Loucy (cell line): ENCODE data around the gene DR1.
"Not testable (repeated sequence)": the region's sequence is repeated elsewhere in the genome, so short reads cannot be mapped to it uniquely, and the experiment has no call there.

Source experiments
- H2AFZ ChIP-seq: fragments of 200-600 bp; sonication (generic); 2 replicates; pipeline ENCODE4 v1.6.0; 2016; ENCODE audit warnings: antibody characterized with exemption, mild to moderate bottlenecking, low read length, moderate library complexity
- H3F3A ChIP-seq: fragments of 200-600 bp; 2 replicates; pipeline ENCODE4 v1.6.0; 2016; ENCODE audit warnings: antibody characterized with exemption, low read depth, mild to moderate bottlenecking
- H3K27me3 ChIP-seq: fragments of 200-600 bp; sonication (generic); 2 replicates; pipeline ENCODE4 v1.6.1; 2014; ENCODE audit warnings: low read length, mild to moderate bottlenecking; ENCODE audit not compliant: insufficient read depth, poor library complexity, severe bottlenecking
- H3K36me3 ChIP-seq: fragments of 200-600 bp; sonication (generic); 2 replicates; pipeline ENCODE4 v1.6.1; 2016; ENCODE audit warnings: low read length; ENCODE audit not compliant: insufficient read depth
- H3K4me1 ChIP-seq: fragments of 200-600 bp; sonication (generic); 2 replicates; pipeline ENCODE4 v1.5.1; 2014; ENCODE audit warnings: low read length, mild to moderate bottlenecking; ENCODE audit not compliant: insufficient read depth, poor library complexity, severe bottlenecking
- H3K4me2 ChIP-seq: fragments of 200-600 bp; sonication (generic); 2 replicates; pipeline ENCODE4 v1.6.0; 2014; ENCODE audit warnings: antibody characterized with exemption, low read length, low read depth, mild to moderate bottlenecking; ENCODE audit not compliant: poor library complexity, severe bottlenecking
- H3K4me3 ChIP-seq: fragments of 200-600 bp; sonication (generic); 2 replicates; pipeline ENCODE4 v1.5.1; 2014; ENCODE audit warnings: low read length, mild to moderate bottlenecking, mixed read lengths; ENCODE audit not compliant: poor library complexity, severe bottlenecking
- H3K79me2 ChIP-seq: fragments of 200-600 bp; sonication (generic); 2 replicates; pipeline ENCODE4 v1.6.1; 2014; ENCODE audit warnings: low read length; ENCODE audit not compliant: insufficient read depth
- H3K9ac ChIP-seq: fragments of 200-600 bp; sonication (generic); 2 replicates; pipeline ENCODE4 v1.6.0; 2014; ENCODE audit warnings: mild to moderate bottlenecking, low read depth, low read length, moderate library complexity; ENCODE audit not compliant: poor library complexity, severe bottlenecking
- H3K9me2 ChIP-seq: fragments of 200-600 bp; sonication (generic); replicated peaks from 2 replicates; pipeline ENCODE4 v1.6.1; 2016; ENCODE audit warnings: low read depth, low read length, mixed read lengths
- H3K9me3 ChIP-seq: fragments of 200-600 bp; sonication (generic); 2 replicates; pipeline ENCODE4 v1.6.1; 2014; ENCODE audit warnings: mild to moderate bottlenecking, antibody characterized with exemption, low read length, low read depth; ENCODE audit not compliant: insufficient read depth
- H4K20me1 ChIP-seq: fragments of 200-600 bp; sonication (generic); 2 replicates; pipeline ENCODE4 v1.6.0; 2014; ENCODE audit warnings: antibody characterized with exemption, low read length, mild to moderate bottlenecking; ENCODE audit not compliant: insufficient read depth, poor library complexity, severe bottlenecking
- CTCF ChIP-seq: fragments of 200-600 bp; sonication (generic); conservative IDR thresholded peaks from 2 replicates; pipeline ENCODE4 v1.5.1; 2014; ENCODE audit warnings: mild to moderate bottlenecking, antibody characterized with exemption, low read length
- EZH2phosphoT487 ChIP-seq: fragments of 200-600 bp; IDR thresholded peaks from 2 replicates; pipeline ENCODE4 v1.6.1; 2018; ENCODE audit warnings: antibody characterized with exemption, mild to moderate bottlenecking, moderate library complexity, borderline replicate concordance

DR1 gene

GRCh38 chr1:93350875-93351274, 5.2 kb downstream of the DR1 start:
- Histone ChIP-seq H3K27me3 (no peaks in the 10 kb centered on the region), H2AFZ (no peak overlapping the region), H3K36me3 (peaks cover 22% of the 10 kb centered on the region), H3F3A (no peaks in the 10 kb centered on the region), H3K4me1 (peaks cover 50% of the 10 kb centered on the region), H3K9ac (peak overlapping the region; percentile 94), H4K20me1 (peaks cover 85% of the 10 kb centered on the region), H3K9me3 (no peaks in the 10 kb centered on the region), H3K9me2 (no peaks in the 10 kb centered on the region), H3K79me2 (peaks cover 100% of the 10 kb centered on the region), H3K4me2 (peak overlapping the region; percentile 92), H3K4me3 (peak overlapping the region; percentile 87)
- TF ChIP-seq EZH2phosphoT487: no peak
- TF ChIP-seq CTCF: no peak

DNA sequence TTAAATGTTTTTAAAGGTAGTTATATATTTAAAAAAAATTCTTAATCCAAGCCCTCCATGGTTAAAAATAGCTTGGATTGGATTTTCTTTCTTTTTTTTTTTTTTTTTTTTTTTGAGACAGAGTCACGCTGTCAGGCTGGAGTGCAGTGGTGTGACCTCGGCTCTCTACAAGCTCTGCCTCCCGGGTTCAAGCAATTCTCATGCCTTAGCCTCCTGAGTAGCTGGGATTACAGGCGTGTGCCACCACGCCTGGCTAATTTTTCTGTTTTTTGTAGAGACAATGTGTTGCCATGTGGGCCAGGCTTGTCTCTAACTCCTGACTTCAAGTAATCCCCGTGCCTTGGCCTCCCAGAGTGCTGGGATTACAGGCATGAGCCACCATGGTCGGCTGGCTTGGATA, 5.6 kb downstream of the DR1 start:
- peaks cover 88% of the 10 kb centered on the region for H4K20me1 ChIP-seq
- peaks cover 100% of the 10 kb centered on the region for H3K79me2 ChIP-seq
- H3K27me3 ChIP-seq, H3F3A ChIP-seq, H2AFZ ChIP-seq, H3K9me2 ChIP-seq, H3K9me3 ChIP-seq: not testable (repeated sequence)
- H3K4me1 ChIP-seq: peaks cover 51% of the 10 kb centered on the region
- H3K4me2 ChIP-seq: peak overlapping the region; percentile 92
- H3K4me3 ChIP-seq: peak overlapping the region; percentile 87
- peaks cover 26% of the 10 kb centered on the region for H3K36me3 ChIP-seq
- peak overlapping the region; percentile 94 for H3K9ac ChIP-seq

- no peaks in the 10 kb centered on the region for H3K27me3 ChIP-seq
- no peaks in the 10 kb centered on the region for H3K9me3 ChIP-seq
- peak overlapping the region; percentile 94 for H3K9ac ChIP-seq
- no peak for TF ChIP-seq CTCF
- no peak for TF ChIP-seq EZH2phosphoT487
- peaks cover 99% of the 10 kb centered on the region for H3K79me2 ChIP-seq
- H3F3A ChIP-seq: no peaks in the 10 kb centered on the region
- no peak overlapping the region for H2AFZ ChIP-seq
- no peaks in the 10 kb centered on the region for H3K9me2 ChIP-seq
- peaks cover 51% of the 10 kb centered on the region for H3K4me1 ChIP-seq
- peaks cover 78% of the 10 kb centered on the region for H4K20me1 ChIP-seq
- peak overlapping the region; percentile 92 for H3K4me2 ChIP-seq
- peak overlapping the region; percentile 87 for H3K4me3 ChIP-seq
- H3K36me3 ChIP-seq: peaks cover 35% of the 10 kb centered on the region
Observed at GRCh38 chr1:93352376-93352775, 6.7 kb downstream of the DR1 start.

- H3F3A ChIP-seq: no peaks in the 10 kb centered on the region
- H3K4me2 ChIP-seq: peak overlapping the region; percentile 92
- TF ChIP-seq CTCF: no peak
- TF ChIP-seq EZH2phosphoT487: no peak
- H3K9me2 ChIP-seq: no peaks in the 10 kb centered on the region
- no peak overlapping the region for H2AFZ ChIP-seq
- H3K4me1 ChIP-seq: peaks cover 59% of the 10 kb centered on the region
- H3K9ac ChIP-seq: peak overlapping the region; percentile 94
- H3K9me3 ChIP-seq: no peaks in the 10 kb centered on the region
- peaks cover 75% of the 10 kb centered on the region for H4K20me1 ChIP-seq
- H3K4me3 ChIP-seq: peak overlapping the region; percentile 87
- H3K27me3 ChIP-seq: no peaks in the 10 kb centered on the region
- H3K79me2 ChIP-seq: peaks cover 99% of the 10 kb centered on the region
- peaks cover 43% of the 10 kb centered on the region for H3K36me3 ChIP-seq
Observed at GRCh38 chr1:93353286-93353685, 7.6 kb downstream of the DR1 start.
